Stimulated activated CD8-positive, alpha-beta memory T cell treated with anti-CD3 and anti-CD28 coated beads, Interleukin-12 subunit alpha, Interleukin-12 subunit beta, amount 100 ng/mL, for 24 hours (primary cell): ENCODE results near the gene PRMT2.

Experiments used
- DNase-seq: peaks from one replicate; pipeline ENCODE4 v3.0.0-alpha.2; 2020; ENCODE audit errors: extremely low read depth

Gene PRMT2

DNA sequence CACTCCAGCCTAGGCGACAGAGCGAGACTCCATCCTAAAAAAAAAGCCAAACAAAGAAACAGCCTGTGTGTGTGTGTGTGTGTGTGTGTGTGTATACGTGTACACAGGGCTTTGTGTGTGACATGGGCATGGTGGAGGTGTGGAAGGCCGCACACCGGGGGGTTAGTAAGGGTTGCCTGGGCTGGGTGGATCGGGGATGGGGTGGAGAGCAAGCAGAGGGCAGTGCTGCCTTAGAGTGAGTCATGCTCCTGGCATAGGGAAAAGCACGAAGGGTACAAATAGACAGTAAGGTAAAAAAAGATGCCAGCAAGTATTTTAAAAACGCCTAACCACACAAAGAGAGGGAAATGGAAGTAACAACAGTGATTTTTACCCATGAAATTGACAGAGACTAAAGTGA, 6.2 kb downstream of the PRMT2 start:
- DNase-seq = no peak

DNA sequence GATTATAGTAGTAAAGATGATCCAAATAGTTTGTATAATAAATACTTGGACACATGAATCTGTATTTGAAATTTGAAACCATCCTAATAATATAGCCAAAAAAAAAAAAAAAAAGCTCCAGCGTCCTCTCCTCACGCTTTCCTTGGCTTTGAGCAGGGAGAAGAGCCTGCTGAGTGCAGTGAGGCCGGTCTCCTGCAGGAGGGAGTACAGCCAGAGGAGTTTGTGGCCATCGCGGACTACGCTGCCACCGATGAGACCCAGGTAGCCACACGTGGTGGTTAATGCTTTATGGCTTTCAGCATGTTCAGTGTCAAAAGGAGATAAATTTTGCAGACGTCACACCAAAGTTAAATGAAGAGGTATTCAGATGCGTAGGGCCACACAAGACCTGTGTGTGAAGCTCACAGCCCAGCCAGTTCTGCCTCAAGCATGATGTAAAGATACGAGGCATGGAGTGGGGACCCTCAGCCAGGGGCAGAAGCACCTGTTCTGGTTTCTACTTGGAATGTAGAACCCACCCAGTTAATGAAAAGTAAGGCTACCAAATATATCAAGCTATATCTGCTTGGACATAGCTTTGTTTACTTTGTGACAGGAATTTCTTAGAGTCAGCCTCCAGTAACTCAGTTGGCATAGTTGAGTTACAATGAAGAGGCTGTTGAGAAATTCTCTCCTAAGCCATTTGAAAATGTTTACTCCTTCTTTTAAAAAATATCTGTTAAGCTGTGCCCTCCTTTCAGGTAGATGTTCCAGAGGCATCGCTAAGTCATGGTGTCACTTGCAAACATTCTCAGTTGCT, 8.1 kb downstream of the PRMT2 start:
- no peak for DNase-seq

DNA sequence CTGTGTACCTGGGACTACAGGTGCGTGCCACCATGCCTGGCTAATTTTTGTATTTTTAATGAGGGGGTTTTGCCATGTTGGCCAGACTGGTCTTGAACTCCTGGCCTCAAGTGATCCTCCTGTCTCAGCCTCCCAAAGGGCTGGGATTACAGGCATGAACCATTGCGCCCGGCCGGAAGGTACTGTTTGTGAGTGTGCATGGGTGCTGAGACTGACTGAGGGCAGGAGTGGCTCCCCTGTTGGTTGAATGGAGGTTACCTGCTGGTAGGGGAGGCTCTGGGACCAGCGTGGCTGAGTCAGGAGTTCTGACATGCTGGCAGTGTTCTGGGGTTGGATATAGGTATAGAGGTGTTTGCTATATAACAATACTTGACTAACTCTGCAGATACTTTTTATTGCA, 10.4 kb downstream of the PRMT2 start:
- DNase-seq = no peak

DNA sequence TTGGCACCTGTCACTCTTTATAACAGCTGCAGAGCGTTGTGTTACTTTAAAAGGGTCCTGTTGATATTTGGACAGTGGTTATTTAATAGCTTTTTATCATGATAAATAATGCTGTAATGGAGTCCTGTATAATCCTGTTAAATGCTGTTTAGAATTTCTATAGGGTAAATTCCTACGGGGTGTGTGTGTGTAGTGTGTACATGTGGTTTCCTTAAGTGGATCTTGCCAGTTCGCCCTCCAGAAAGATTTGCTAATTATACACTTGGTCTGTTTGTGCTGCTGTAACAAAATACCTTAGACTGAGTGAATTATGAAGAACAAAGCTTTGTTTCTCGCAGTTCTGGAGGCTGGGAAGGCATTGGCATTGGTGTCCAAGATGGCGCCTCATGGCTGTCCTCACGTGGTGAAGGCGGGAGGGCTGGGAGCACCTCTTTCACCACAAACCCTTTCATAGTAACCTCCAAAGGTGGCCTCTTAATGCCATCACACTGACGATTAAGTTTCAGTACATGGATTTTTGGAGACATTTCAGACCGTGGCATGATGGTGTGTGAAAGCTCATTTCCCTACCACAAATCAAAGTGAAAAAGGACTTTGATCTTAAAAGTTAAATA, 11.2 kb downstream of the PRMT2 start:
- DNase-seq = no peak

DNA sequence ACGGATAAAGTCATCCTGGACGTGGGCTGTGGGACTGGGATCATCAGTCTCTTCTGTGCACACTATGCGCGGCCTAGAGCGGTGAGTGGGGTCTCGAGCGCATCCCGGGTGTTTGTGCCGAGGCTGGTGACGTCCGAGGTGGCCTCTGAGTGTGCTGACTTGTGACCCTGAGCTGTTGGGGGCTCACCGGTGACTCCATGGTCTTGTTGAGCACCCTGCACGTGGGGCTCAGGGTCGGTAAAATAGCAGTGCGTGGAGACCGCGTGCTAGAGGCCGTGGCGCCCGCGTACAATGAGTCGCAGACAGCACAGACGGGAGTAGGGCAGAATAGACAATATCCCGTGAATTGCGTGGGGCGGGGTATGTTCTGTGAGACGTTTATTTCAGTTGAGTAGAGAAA, 13.1 kb downstream of the PRMT2 start:
- DNase-seq = no peak

DNA sequence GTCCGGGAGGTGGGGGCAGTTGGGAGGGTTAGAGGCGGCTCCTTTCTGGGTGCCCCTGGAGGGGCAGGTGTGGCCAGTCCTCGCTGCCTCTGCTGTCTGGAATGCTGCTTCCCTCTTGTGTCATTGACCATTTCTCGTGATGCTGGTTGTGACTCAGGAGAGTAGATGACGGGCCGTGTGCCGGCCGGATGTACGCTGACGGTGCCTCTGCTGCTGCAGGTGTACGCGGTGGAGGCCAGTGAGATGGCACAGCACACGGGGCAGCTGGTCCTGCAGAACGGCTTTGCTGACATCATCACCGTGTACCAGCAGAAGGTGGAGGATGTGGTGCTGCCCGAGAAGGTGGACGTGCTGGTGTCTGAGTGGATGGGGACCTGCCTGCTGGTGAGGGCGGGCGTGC, 13.9 kb downstream of the PRMT2 start:
- no peak for DNase-seq

DNA sequence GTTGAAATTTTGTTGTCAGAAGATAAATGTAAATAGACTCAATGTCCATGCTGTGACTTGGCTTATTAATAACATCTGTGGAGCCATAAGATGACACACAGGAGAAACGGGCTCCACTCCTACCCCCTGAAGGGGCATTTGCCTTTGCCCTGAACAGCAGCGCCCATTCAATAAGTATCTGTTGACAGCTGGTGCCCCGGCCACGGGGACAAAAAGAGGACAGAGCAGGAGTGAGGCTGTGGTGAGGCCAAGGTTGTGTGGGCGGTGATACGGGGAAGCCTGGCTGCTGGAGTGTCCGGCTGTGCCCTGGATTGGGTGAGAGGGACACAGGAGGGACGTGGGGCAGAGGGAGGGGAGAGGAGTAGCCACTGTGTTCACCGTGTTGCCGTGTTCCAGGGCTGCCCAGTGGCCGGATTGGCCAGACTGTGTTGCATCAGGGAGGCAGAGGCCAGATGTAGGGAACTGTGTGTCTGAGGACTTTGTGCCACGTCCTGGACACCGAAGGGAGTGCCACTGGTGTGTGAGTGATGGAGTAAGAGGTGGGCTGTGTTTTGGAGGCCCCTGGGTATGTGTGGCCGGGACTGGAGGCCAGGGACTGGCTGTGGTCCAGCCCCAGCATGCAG, 15.1 kb downstream of the PRMT2 start:
- DNase-seq = no peak

DNA sequence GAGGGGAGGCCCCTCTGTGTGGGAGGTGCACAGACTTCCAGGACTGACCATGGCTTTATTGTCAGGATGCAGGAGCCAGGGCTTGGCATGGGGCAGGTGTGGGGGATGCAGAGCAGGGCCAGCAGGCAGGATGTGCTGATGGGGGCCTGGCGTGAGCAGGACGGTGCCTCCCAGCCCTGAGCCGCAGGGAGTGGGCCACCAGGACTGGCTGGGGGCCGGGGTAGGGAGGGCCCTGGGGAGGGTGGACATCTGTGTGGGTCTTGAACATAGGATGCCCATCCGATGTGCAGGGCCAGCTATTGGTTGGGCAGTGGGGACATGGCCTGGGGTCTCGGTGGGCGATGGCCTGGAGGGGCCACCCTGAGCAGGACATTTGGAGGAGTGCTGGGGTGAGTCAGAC, 15.6 kb downstream of the PRMT2 start:
- DNase-seq = no peak

DNA sequence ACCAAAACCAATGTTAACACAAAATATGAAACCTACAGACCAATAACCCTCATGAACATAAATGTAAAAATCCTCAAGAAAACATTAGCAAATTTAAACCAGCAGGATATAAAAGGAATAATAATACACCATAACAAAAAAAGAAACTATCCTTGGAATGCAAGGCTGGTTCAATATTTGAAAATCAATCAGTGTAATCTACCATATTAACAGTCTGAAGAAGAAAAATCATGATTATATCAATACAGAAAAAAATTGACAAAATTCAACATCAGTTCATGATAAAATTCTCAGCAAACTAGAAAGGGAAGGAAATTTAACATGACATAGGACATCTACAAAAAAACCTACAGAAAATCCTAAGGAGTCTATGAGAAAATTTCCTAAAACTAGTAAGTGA, 19.8 kb downstream of the PRMT2 start:
- DNase-seq = no peak

DNA sequence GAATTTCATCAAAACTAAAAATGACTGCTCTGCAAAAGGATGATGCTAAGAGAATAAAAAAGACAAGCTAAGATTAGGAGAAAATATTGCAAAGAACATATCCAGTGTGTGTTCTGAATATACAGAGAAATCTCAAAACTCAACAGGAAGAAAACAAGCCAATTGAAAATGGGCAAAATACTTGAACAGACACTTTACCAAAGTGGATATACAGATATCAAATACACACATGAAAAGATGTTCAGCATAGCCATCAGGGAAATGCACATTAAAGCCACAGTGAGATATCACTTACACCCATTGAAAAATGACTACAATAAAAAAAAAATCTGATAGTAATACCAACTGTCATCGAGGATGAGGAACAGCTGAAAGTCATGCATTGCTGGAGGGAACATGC, 21.3 kb downstream of the PRMT2 start:
- no peak for DNase-seq

DNA sequence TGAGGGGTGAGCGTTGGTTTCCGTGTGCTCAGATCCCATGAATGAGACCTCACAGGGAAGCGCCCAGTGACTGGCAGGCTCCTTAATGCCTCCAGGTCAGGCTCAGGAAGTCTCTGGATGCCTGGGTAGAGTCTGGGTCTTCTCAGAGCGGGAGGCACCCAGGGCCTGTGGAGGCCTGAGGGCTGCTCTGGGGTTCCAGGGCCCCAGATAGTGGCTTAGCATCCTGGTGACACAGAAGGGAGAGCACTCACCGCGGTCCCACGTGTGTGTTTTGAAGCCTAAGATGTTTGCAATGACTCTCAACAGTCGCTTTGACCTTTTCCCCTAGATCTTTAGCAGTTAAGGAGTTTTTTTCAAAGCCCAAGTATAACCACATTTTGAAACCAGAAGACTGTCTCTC, 25.0 kb downstream of the PRMT2 start:
- DNase-seq = no peak

DNA sequence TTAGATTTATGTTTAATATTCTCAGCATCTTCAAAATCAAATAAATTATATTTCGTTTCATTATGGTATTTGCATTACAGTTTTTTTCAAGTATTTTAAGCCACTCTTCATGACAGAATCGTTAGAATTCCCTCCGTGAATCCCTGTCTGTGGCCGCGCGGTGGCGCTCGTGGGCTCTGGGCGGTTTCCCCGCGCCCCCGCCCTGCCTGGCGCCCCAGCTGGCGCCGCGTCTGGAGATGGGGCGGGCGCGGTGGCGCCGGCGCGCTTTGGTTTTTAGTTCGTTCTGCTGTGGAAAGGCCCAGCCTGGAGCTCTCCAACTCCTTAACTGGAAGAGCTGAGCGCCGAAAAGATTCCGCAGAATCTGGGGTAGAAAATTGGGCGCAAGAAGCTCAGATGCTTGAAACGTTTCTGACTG, 25.7 kb downstream of the PRMT2 start:
- DNase-seq = no peak

DNA sequence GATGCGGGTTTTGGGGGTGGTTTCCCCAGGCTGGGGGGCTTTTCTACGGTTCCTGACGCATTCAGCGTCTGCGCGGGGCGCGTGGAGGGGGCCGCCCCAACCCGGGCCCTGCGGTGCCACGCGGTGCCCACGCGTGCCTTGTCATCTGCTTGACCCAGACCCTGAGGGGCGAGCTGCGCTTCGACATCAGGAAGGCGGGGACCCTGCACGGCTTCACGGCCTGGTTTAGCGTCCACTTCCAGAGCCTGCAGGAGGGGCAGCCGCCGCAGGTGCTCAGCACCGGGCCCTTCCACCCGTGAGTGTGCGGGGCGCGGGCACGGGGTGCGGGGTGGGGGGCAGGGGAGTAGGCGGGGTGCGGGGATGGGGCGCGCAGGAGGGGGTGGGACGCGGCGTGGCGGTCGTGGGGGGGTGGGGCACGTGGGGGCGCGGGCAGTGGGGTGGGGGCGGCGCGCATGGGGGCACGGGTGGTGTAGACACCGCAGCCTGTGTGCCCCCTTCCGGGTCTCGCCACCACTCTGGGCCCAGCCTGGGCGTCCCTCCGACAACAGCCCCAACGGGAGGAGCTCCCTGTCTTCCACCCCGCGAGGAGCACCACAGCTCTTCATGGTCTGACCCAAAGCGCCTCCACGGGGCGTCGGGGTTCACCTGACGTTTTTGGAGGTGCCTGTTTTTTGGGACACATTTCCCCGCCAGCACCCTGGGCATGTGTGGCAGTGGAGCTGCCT, 26.3 kb downstream of the PRMT2 start:
- DNase-seq = no peak

DNA sequence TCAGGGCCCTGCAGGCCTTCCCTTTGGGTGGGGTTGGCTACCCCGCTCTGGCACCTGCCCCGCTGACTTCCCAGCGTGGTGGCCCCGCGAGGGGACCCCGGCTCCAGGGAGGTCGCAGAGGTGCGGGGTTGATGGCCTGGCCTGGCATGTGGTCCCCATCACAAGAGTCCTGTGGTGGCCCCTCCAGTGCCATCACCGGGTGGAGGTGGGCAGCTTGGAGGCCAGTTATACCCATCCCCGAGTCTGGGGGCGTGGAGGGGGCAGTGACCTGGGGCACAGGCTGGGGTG, 26.8 kb downstream of the PRMT2 start:
- no peak for DNase-seq

DNA sequence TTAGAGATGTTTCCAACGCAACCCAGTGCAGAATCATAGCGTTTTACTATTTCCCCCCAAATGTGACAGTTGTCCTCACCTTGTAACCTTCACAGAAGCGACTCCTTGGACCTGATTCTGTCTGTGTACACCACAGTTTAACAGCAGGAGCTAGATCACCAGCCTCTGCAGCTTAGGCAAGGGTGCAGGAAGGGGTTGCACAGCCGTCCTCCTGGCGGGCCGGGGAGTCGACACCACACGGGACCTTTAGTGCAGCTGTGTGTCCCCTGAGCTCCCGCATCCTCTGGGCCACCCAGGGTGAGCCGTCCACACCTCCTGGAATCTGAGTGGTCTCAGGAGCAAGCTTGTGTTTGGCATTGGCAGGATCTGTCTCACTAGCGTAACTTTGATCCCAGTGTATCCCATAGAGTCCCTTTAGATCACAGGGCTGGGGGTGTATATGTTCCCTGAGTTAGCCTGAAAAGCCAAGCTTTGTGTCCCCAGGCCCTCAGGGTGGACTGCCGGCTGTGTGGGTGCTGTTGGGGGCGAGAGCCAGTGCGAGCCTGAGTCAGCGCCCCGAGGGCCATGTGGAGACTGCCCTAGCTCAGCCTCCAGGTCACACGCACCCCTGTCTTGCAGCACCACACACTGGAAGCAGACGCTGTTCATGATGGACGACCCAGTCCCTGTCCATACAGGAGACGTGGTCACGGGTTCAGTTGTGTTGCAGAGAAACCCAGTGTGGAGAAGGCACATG, 27.5 kb downstream of the PRMT2 start:
- DNase-seq = no peak

DNA sequence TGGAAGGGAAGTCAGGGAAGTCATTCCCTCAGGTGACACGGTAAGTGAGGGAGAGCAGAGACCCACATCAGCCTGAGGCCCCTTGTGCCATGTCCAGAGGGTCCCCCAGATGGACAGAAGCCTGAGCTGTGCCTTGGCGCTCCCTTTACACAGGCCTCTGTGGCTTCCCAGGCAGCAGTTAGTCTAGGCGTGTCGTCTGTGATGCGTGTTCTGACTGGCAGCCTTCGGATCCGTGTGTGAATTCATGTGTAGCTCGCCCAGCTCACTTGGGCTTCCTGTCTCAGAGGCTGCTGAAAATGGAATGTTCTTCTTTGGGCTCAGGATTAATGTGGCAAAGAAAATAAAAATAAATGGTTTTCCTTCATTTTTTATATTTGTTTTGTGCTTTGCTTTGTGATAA, 28.3 kb downstream of the PRMT2 start:
- no peak for DNase-seq

DNA sequence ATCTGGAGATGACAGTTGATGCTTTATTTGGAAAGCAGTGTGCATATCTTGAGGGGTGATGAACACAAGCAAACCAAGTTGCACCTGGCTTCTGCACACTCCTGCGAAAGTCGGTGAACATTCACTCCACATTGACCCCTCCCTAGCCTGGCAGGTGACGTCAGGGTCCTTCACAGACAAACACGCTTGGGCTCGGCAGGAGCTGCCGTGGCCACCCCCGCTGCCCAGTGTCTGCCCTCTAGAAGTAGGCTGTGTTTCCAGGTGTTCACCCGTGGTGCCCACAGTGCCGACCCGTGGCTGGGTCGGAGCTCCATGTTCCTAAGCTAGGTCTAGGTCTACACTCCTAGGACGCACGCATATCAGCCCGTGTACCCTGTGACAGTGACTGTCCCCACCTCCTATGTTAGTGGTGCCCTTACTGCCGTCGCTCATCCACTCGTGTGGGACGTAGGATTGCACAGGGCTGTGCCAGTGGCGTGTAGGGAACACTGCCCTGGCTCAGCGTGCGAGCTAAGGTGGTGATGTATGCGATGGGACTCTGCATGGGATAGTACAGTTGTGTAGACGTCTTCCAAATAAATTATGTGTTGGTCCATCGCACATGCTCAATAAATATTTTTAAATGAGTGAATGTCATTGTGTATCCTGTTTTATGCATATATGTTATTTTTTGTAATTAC, 29.0 kb downstream of the PRMT2 start:
- DNase-seq = no peak

DNA sequence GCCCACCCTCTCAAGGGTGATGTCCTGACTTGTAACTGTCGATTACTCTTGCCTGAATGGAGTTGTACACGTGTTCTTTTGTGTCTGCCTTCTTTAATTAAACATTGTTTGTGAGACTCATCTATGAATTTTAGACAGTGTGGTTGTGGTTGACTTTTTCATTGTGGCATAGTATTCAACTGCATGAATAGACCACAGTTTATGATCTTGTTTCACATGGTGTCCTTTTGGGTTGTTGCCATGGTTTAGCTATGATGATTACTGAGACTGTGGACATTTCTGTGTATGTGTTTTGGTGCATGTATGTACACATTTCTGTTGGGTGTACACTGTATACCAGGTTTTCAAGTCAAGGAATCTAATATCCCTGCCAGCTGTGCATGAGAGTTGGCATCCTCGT, 30.1 kb downstream of the PRMT2 start:
- no peak for DNase-seq

DNA sequence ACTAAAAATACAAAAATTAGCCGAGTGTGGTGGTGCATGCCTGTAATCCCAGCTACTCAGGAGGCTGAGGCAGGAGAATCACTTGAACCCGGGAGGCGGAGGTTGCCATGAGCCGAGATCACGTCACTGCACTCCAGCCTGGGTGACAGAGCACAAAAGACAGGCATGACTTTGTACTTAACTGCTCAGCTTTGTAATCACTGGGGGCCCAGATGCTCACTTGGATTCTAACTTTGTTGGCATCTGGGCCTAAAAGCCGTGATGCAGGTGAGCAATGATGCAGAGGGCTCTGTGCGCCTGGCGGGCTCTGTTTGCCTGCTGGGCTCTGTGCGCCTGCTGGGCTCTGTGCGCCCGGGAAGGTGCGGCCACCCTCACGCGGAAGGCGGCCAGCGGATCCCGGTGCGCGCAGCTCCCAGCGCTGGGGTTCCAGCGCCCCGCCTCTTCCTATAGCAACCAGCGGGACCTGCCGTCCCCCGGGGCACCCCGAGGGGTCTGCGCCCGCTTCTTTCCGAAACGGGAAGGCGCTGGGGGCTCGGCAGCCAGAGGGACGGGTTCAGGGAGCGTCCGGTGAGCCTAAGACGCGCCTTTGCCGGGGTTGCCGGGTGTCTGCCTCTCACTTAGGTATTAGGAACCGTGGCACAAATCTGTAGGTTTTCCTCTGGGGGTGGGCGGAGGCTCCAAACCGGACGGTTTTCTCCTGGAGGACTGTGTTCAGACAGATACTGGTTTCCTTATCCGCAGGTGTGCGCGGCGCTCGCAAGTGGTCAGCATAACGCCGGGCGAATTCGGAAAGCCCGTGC, 31.7 kb downstream of the PRMT2 start:
- DNase-seq = no peak

DNA sequence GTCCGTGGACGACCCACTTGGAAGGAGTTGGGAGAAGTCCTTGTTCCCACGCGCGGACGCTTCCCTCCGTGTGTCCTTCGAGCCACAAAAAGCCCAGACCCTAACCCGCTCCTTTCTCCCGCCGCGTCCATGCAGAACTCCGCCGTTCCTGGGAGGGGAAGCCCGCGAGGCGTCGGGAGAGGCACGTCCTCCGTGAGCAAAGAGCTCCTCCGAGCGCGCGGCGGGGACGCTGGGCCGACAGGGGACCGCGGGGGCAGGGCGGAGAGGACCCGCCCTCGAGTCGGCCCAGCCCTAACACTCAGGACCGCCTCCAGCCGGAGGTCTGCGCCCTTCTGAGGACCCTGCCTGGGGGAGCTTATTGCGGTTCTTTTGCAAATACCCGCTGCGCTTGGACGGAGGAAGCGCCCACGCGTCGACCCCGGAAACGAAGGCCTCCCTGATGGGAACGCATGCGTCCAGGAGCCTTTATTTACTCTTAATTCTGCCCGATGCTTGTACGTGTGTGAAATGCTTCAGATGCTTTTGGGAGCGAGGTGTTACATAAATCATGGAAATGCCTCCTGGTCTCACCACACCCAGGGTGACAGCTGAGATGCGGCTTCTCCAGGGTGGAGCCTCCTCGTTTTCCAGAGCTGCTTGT, 32.4 kb downstream of the PRMT2 start:
- DNase-seq = no peak
